GM12873 (cell line): ENCODE results near the gene TCF20.

ENCODE experiments used
- CTCF ChIP-seq: IDR thresholded peaks from 2 replicates; pipeline ENCODE4 v1.5.1; 2012; ENCODE audit warnings: low read depth, mild to moderate bottlenecking, moderate library complexity, low read length, control low read depth; ENCODE audit not compliant: insufficient read depth; ENCODE audit errors: missing control alignments

TCF20 gene

GRCh38 chr22:42289671-42290541, 19.5 kb upstream of the TCF20 start:
- TF ChIP-seq CTCF: no peak

DNA sequence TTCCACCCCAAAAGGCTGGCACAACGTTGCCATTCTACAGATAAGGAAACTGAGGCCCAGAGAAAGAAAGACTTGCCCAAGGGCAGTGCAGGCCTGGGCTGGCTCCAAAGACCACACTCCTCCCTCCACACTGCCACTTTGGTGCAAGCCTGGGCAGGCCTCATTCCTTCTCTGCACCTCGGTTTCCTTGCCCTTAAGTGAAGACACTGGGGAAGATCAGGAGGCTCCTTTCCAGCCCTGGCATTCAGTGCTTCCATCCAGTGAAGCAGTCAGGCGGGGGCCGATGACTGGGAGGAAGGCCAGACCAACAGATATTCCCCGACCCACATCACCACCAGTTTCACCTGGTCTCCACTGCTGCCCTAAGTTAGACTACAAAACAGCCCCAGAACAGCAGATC, 18.3 kb upstream of the TCF20 start:
- no peak for TF ChIP-seq CTCF

- TF ChIP-seq CTCF: no peak
Measured at GRCh38 chr22:42287174-42287890, 16.9 kb upstream of the TCF20 start.

- TF ChIP-seq CTCF: no peak
Measured at GRCh38 chr22:42286205-42286604, 15.8 kb upstream of the TCF20 start.

DNA sequence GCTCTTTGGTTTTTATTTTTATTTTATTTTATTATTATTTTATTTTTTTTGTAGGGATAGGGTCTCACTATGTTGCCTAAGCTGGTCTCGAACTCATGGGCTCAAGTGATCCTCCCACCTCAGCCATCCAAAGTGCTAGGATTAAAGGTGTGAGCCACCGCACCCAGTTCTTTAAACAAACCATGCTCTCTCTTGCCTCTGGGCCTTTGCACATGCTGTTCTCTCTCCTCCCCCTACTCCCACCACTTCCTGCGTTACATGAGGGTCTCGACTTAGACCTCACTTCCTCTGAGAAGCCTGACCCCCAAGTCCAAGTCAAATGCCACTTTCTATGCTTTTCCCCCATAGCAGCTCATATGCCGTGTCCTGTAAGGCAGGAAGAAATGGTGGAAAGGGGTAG, 15.2 kb upstream of the TCF20 start:
- TF ChIP-seq CTCF: no peak

DNA sequence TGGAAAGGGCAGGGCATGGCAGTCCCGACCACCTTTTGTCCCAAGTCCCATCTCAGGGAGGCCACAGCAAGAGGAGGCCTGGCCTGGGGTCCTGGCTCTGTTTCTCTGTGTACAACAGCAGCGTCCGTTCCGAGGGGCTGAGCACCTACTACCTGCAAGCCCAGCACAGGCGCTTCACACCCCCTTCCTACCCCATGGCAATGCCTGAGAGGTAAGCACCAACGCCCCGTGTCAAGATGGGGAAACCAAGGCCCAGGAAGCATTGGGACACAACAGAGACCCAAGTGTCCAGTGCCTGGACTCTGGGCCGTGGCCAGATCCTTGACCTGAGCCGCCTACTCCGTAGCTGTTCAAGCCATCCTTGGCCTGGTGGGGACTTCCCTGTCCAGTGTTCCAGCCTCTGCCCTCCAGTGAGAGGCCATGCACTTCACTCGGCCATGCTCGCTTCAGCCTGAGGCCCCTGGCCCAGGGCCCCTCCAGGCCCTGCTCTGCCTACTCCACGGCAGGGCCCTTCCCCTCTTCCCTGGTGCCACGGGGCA, 14.3 kb upstream of the TCF20 start:
- no peak for TF ChIP-seq CTCF

DNA sequence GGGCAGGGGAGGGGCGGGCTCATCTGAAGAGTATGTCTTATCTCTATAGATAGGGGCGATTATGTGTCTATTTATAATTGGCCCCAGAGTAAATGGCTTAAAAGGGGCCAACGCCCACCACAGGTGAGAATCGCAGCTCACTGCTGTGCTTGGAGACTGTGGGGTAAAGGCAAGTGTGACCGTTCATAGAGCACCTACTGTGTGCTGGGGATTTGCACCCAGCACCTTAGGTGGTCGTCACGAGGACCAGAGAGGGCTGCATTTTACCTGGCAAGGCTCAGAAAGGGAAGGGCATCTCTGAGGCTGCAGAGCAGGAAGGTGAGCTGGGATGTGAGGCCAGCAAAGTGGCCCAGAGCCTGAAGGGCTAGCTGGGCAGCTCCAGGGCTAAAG, 13.7 kb upstream of the TCF20 start:
- no peak for TF ChIP-seq CTCF
